HEK293T (cell line): ENCODE measurements around the gene CIB1.

Experiments
- ARNT ChIP-seq: fragments of 450-650 bp; IDR thresholded peaks from 2 replicates; pipeline ENCODE4 v1.6.1; 2017; ENCODE audit warnings: mild to moderate bottlenecking
- ELF4 ChIP-seq: fragments of 450-650 bp; IDR thresholded peaks from 2 replicates; pipeline ENCODE4 v1.6.1; 2017; ENCODE audit warnings: antibody characterized with exemption
- FOXA1 ChIP-seq: fragments of 450-650 bp; IDR thresholded peaks from 2 replicates; pipeline ENCODE4 v1.6.1; 2016; ENCODE audit warnings: mild to moderate bottlenecking
- FOXK2 ChIP-seq: fragments of 450-650 bp; IDR thresholded peaks from 2 replicates; pipeline ENCODE4 v1.6.1; 2016; ENCODE audit warnings: mild to moderate bottlenecking
- FOXM1 ChIP-seq: fragments of 450-650 bp; IDR thresholded peaks from 2 replicates; pipeline ENCODE4 v1.6.1; 2017; ENCODE audit warnings: mild to moderate bottlenecking, borderline replicate concordance
- HDGF ChIP-seq: fragments of 450-650 bp; IDR thresholded peaks from 2 replicates; pipeline ENCODE4 v1.6.1; 2017; ENCODE audit warnings: antibody characterized with exemption, borderline replicate concordance
- L3MBTL2 ChIP-seq: fragments of 450-650 bp; conservative IDR thresholded peaks from 2 replicates; pipeline ENCODE4 v1.6.1; 2016; ENCODE audit warnings: mild to moderate bottlenecking
- LEF1 ChIP-seq: fragments of 450-650 bp; IDR thresholded peaks from 2 replicates; pipeline ENCODE4 v1.6.1; 2017; ENCODE audit warnings: mild to moderate bottlenecking, borderline replicate concordance
- NFRKB ChIP-seq: fragments of 450-650 bp; IDR thresholded peaks from 2 replicates; pipeline ENCODE4 v1.6.1; 2016; ENCODE audit warnings: mild to moderate bottlenecking, moderate library complexity
- PKNOX1 ChIP-seq: fragments of 450-650 bp; IDR thresholded peaks from 2 replicates; pipeline ENCODE4 v1.6.1; 2016
- SP1 ChIP-seq: fragments of 450-650 bp; IDR thresholded peaks from 2 replicates; pipeline ENCODE4 v1.6.1; 2017
- SUZ12 ChIP-seq: fragments of 450-650 bp; IDR thresholded peaks from 2 replicates; pipeline ENCODE4 v1.6.1; 2016; ENCODE audit warnings: mild to moderate bottlenecking
- TARDBP ChIP-seq: fragments of 450-650 bp; IDR thresholded peaks from 2 replicates; pipeline ENCODE4 v1.6.1; 2016
- ZNF384 ChIP-seq: fragments of 450-650 bp; IDR thresholded peaks from 2 replicates; pipeline ENCODE4 v1.6.1; 2016

- TF ChIP-seq FOXM1 (no peak), ZNF384 (no peak), FOXA1 (no peak), LEF1 (no peak), SP1 (no peak), FOXK2 (no peak), TARDBP (no peak), PKNOX1 (no peak), NFRKB (no peak), SUZ12 (no peak), ARNT (no peak), HDGF (no peak), L3MBTL2 (no peak), ELF4 (no peak)
Observed at GRCh38 chr15:90230610-90231009, 3.1 kb downstream of the CIB1 start.
